Thyroid gland (tissue), 4 donors: ENCODE data around the gene PERP. TPM values are rescaled to one million over a fixed set of nuclear protein-coding genes. Genes with fewer than 3 reads are reported as not detected.

Experiments
- DNase-seq, 2 donors: peaks; one replicate each; pipeline ENCODE4 v3.0.0-alpha.2; 2019
- H3K27ac ChIP-seq, 3 donors: fragments of 200-600 bp; sonication (generic); 1 replicate in 2 of 3; 2 replicates in 1 of 3; pipeline ENCODE4 v1.5.1; 2016 to 2019; ENCODE audit warnings: mild to moderate bottlenecking in 1 of 3, moderate library complexity in 1 of 3
- H3K27me3 ChIP-seq: fragments of 200-600 bp; sonication (generic); one replicate; pipeline ENCODE4 v1.5.1; 2019
- H3K36me3 ChIP-seq, 2 donors: fragments of 200-600 bp; sonication (generic); one replicate each; pipeline ENCODE4 v1.5.1; 2016 to 2019
- H3K4me1 ChIP-seq, 2 donors: fragments of 200-600 bp; sonication (generic); one replicate each; pipeline ENCODE4 v1.5.1; 2017 to 2019
- H3K4me3 ChIP-seq, 3 donors: fragments of 200-600 bp; sonication (generic); replicated peaks in 1 of 3; 1 replicate in 2 of 3; 2 replicates in 1 of 3; pipeline ENCODE4 v1.5.1; 2016; ENCODE audit warnings: mild to moderate bottlenecking in 1 of 3
- H3K9me3 ChIP-seq: fragments of 200-600 bp; sonication (generic); one replicate; pipeline ENCODE4 v1.5.1; 2017
- CTCF ChIP-seq, 6 experiments: fragments of 200-600 bp in 3 of 6; fragments of 450-650 bp in 3 of 6; sonication (generic) in 3 of 6; IDR thresholded peaks; one replicate each; pipeline ENCODE4 v1.5.1; 2016 to 2019; ENCODE audit warnings: antibody characterized with exemption in 6 of 6, mild to moderate bottlenecking in 2 of 6, inconsistent platforms in 1 of 6, moderate library complexity in 1 of 6
- POLR2A ChIP-seq, 2 donors: fragments of 450-650 bp; IDR thresholded peaks; one replicate each; pipeline ENCODE4 v1.6.1; 2017; ENCODE audit warnings: antibody characterized with exemption in 2 of 2, mild to moderate bottlenecking in 2 of 2, moderate library complexity in 1 of 2
- WGBS, 2 donors: methylation state at CpG; one replicate each; pipeline ENCODE4 v1.1.5; 2017; 5-methylcytosine and 5-hydroxymethylcytosine counted together
- intact Hi-C: fragments of 100-400 bp; cut with DNase I; formaldehyde crosslinking; loops from one replicate; pipeline ENCODE4 v1.15.1; 2023
- total RNA-seq, 4 donors: library from RNA; depleted of rRNA; stranded (reverse); fragments of >200 nt; gene quantifications; one replicate each; pipeline ENCODE4 v1.2.3, GENCODE V29; 2016

PERP gene
- total RNA-seq, 4 donors from 2014 or later: 26.4 to 47.8 (median 31.2) TPM

- intact Hi-C loops: loop anchor here (5.0 to 10.0 kb wide), 4 partner anchors 170 to 477 kb away; partner anchors contain the start of gene HEBP2
- Histone ChIP-seq H3K27ac (no peak overlapping the region), H3K9me3 (no peaks in the 10 kb centered on the region), H3K27me3 (no peaks in the 10 kb centered on the region), H3K4me3 (no peak overlapping the region), H3K36me3 (no peaks in the 10 kb centered on the region), H3K4me1 (no peaks in the 10 kb centered on the region)
- 87 to 94% methylated on average over 8 of the region's 8 CpGs for WGBS, 2 donors
- TF ChIP-seq POLR2A (IDR thresholded peaks at IDR 0.05) (no peak), CTCF (IDR thresholded peaks at IDR 0.05) (no peak)
- no peak for DNase-seq
These were observed 10.2 kb upstream of the PERP start for GRCh38 chr6:138117376-138117914.

- intact Hi-C loops: loop anchor here (5.0 to 10.0 kb wide), 4 partner anchors 171 to 478 kb away; partner anchors contain the start of gene HEBP2
- H3K9me3 ChIP-seq: no peaks in the 10 kb centered on the region
- H3K27ac ChIP-seq: no peak overlapping the region
- DNase-seq: no peak
- H3K27me3 ChIP-seq: no peaks in the 10 kb centered on the region
- H3K4me1 ChIP-seq: no peaks in the 10 kb centered on the region
- no peak for TF ChIP-seq CTCF (IDR thresholded peaks at IDR 0.05)
- no peak for TF ChIP-seq POLR2A (IDR thresholded peaks at IDR 0.05)
- no peak overlapping the region for H3K4me3 ChIP-seq
- H3K36me3 ChIP-seq: no peaks in the 10 kb centered on the region
- WGBS, 2 donors: 61 to 62% methylated on average over 3 of the region's 3 CpGs
These were observed 9.4 kb upstream of the PERP start for GRCh38 chr6:138116661-138116999.

- Histone ChIP-seq H3K27me3 (no peaks in the 10 kb centered on the region), H3K4me3 (no peak overlapping the region), H3K36me3 (no peaks in the 10 kb centered on the region), H3K27ac (no peak overlapping the region), H3K4me1 (no peaks in the 10 kb centered on the region), H3K9me3 (no peaks in the 10 kb centered on the region)
- peak; percentile 49 to 60 for DNase-seq
- intact Hi-C loops: loop anchor here (5.0 to 10.0 kb wide), 4 partner anchors 171 to 479 kb away; partner anchors contain the start of gene HEBP2
- 19 to 21% methylated on average over 13 of the region's 13 CpGs for WGBS, 2 donors
- TF ChIP-seq CTCF (IDR thresholded peaks at IDR 0.05): peak; percentile 26 to 90 (median 72)
- no peak for TF ChIP-seq POLR2A (IDR thresholded peaks at IDR 0.05)
These were observed 8.8 kb upstream of the PERP start for GRCh38 chr6:138115877-138116660.

- DNase-seq: no peak
- no peak for TF ChIP-seq CTCF (IDR thresholded peaks at IDR 0.05)
- no peak for TF ChIP-seq POLR2A (IDR thresholded peaks at IDR 0.05)
- H3K27me3 ChIP-seq: no peaks in the 10 kb centered on the region
- no peaks in the 10 kb centered on the region for H3K4me1 ChIP-seq
- no peak overlapping the region for H3K4me3 ChIP-seq
- no peaks in the 10 kb centered on the region for H3K9me3 ChIP-seq
- H3K27ac ChIP-seq: no peak overlapping the region
- WGBS, 2 donors: 58 to 60% methylated on average over 7 of the region's 7 CpGs
- H3K36me3 ChIP-seq: no peaks in the 10 kb centered on the region
- intact Hi-C loops: loop anchor here (5.0 to 10.0 kb wide), 4 partner anchors 172 to 480 kb away; partner anchors contain the start of gene HEBP2
These were observed 8.0 kb upstream of the PERP start for GRCh38 chr6:138115201-138115600.
